HepG2 (cell line): Measurements from ENCODE around the gene PEAK3. TPM values are rescaled to one million over a fixed set of nuclear protein-coding genes. Genes with fewer than 3 reads are reported as not detected.

Source experiments
- AGO2 ChIP-seq: fragments of 200-400 bp; formaldehyde crosslinking; optimal IDR thresholded peaks from 2 replicates; pipeline ENCODE3; 2017; ENCODE audit warnings: mild to moderate bottlenecking, low read depth, low read length, moderate library complexity
- AKAP8 ChIP-seq: sonication (generic); formaldehyde crosslinking; IDR thresholded peaks from 2 replicates; pipeline ENCODE4 v1.5.1; 2020; ENCODE audit warnings: mild to moderate bottlenecking, missing genetic modification reagents
- ATF2 ChIP-seq: sonication (generic); formaldehyde crosslinking; IDR thresholded peaks from 2 replicates; pipeline ENCODE4 v1.4.0; 2020; ENCODE audit warnings: missing genetic modification reagents
- FOXA1 ChIP-seq, 2 experiments: fragments of 450-650 bp in 1 of 2; sonication (generic) in 1 of 2; formaldehyde crosslinking in 1 of 2; IDR thresholded peaks; 2 replicates each; pipeline versions ENCODE4 v1.4.0 to v1.6.1; 2016 to 2020; ENCODE audit warnings: missing genetic modification reagents in 1 of 2
- KMT2A ChIP-seq: sonication (generic); formaldehyde crosslinking; IDR thresholded peaks from 2 replicates; pipeline ENCODE4 v1.4.0; 2020; ENCODE audit warnings: missing genetic modification reagents
- NAIF1 ChIP-seq: sonication (generic); formaldehyde crosslinking; IDR thresholded peaks from 2 replicates; pipeline ENCODE4 v1.5.0; 2020; ENCODE audit warnings: mild to moderate bottlenecking, missing genetic modification reagents, borderline replicate concordance
- RAD21 ChIP-seq: fragments of 450-650 bp; formaldehyde crosslinking; IDR thresholded peaks from 2 replicates; pipeline ENCODE4 v1.5.0; 2020; ENCODE audit warnings: mild to moderate bottlenecking
- RNF219 ChIP-seq: sonication (generic); formaldehyde crosslinking; IDR thresholded peaks from 2 replicates; pipeline ENCODE4 v1.5.0; 2020; ENCODE audit warnings: mild to moderate bottlenecking, missing genetic modification reagents
- RXRA ChIP-seq: sonication (generic); formaldehyde crosslinking; IDR thresholded peaks from 2 replicates; pipeline ENCODE4 v1.5.1; 2020; ENCODE audit warnings: missing genetic modification reagents
- SP140L ChIP-seq: sonication (generic); formaldehyde crosslinking; IDR thresholded peaks from 2 replicates; pipeline ENCODE4 v1.4.0; 2020; ENCODE audit warnings: missing genetic modification reagents, borderline replicate concordance
- TAF15 ChIP-seq: fragments of 200-400 bp; formaldehyde crosslinking; IDR thresholded peaks from one replicate; pipeline ENCODE4 v1.6.1; 2018; ENCODE audit warnings: mild to moderate bottlenecking, low read depth, low read length; ENCODE audit not compliant: poor library complexity, severe bottlenecking
- ZBTB38 ChIP-seq: sonication (generic); formaldehyde crosslinking; IDR thresholded peaks from 2 replicates; pipeline ENCODE4 v1.5.1; 2020; ENCODE audit warnings: mild to moderate bottlenecking, missing genetic modification reagents
- ZBTB40 ChIP-seq, 2 experiments: fragments of 450-650 bp in 1 of 2; sonication (generic) in 1 of 2; formaldehyde crosslinking in 1 of 2; IDR thresholded peaks; 2 replicates each; pipeline versions ENCODE4 v1.6.1 to v1.8.0; 2016 to 2022; ENCODE audit warnings: antibody characterized with exemption in 1 of 2, mild to moderate bottlenecking in 1 of 2, missing genetic modification reagents in 1 of 2
- ZNF616 ChIP-seq: sonication (generic); formaldehyde crosslinking; IDR thresholded peaks from 2 replicates; pipeline ENCODE4 v1.5.0; 2020; ENCODE audit warnings: low read depth, mild to moderate bottlenecking, missing genetic modification reagents
- ZSCAN29 ChIP-seq: sonication (generic); formaldehyde crosslinking; conservative IDR thresholded peaks from 2 replicates; pipeline ENCODE4 v1.4.0; 2020; ENCODE audit warnings: mild to moderate bottlenecking, missing genetic modification reagents
- polyA plus RNA-seq, 8 experiments: library from polyadenylated mRNA; depleted of rRNA in 3 of 8; stranded (reverse) in 7 of 8; unstranded in 1 of 8; fragments of >200 nt; fragmentation: Illumina TruSeq in 4 of 8; extraction: Trizol in 4 of 8; gene quantifications; 2 replicates each; pipeline versions ENCODE4 v1.2.1 to v1.2.3, GENCODE V29; 2011 to 2016; ENCODE audit warnings: low read depth in 4 of 8, missing spikeins in 1 of 8, mixed read lengths in 1 of 8; ENCODE audit not compliant: insufficient read depth in 1 of 8
- total RNA-seq, 5 experiments: library from RNA; depleted of rRNA; stranded (reverse); fragments of >200 nt; fragmentation: Illumina TruSeq; extraction: Trizol; gene quantifications; 2 replicates each; pipeline ENCODE4 v1.2.3, GENCODE V29; 2016; ENCODE audit warnings: low read depth in 1 of 5

Gene PEAK3
- total and polyA plus RNA-seq, 2 of the 13 experiments (the other 11 are each of a cell fraction or from before 2014, with no cell fraction given): not detected

GRCh38 chr19:2249010-2249866 lies 32.7 kb downstream of the PEAK3 start, which contains the start of gene AMH (continued):
- TF ChIP-seq ATF2 (CRISPR knock-in tag) (no peak), RXRA (peak; percentile 16; the same call in 1 of the 2 replicates), NAIF1 (no peak), AKAP8 (CRISPR knock-in tag) (peak; percentile 24; the same call in 1 of the 2 replicates), ZBTB40 (IDR thresholded peaks at IDR 0.05) (no peak), ZBTB40 (CRISPR knock-in tag; IDR thresholded peaks at IDR 0.05) (no peak), ZBTB38 (no peak), AGO2 (peak; percentile 97), FOXA1 (IDR thresholded peaks at IDR 0.05) (no peak), FOXA1 (CRISPR knock-in tag; IDR thresholded peaks at IDR 0.05) (peak; percentile 50; the same call in 1 of the 2 replicates), RNF219 (CRISPR knock-in tag) (no peak), ZNF616 (CRISPR knock-in tag) (no peak), RAD21 (CRISPR knock-in tag) (no peak), KMT2A (CRISPR knock-in tag) (no peak), ZSCAN29 (CRISPR knock-in tag) (no peak), TAF15 (no peak), SP140L (CRISPR knock-in tag) (no peak)
